ENCODE measurements around the gene SLC22A6. TPM values are rescaled to one million over a fixed set of nuclear protein-coding genes. Genes with fewer than 3 reads are reported as not detected.
A peak's percentile ranks its signal among the peaks of the same experiment; 100 is the strongest.

The SLC22A6 gene
- total and polyA plus RNA-seq, 2 experiments from 2014 or later, result not detected

- H3K27me3 ChIP-seq (ENCODE audit: insufficient read depth), result no peaks in the 10 kb centered on the region
- DNase-seq (ENCODE audit: low spot score) (no peak), ATAC-seq (peak; percentile 33; the same call in 1 of the 3 replicates)
- Mint-ChIP-seq H3K4me1 (peaks cover 7% of the 10 kb centered on the region), H3K27me3 (ENCODE audit: insufficient read depth, low read depth, poor library complexity) (peaks cover 13% of the 10 kb centered on the region), H3K9me3 (no peaks in the 10 kb centered on the region; the same call in 2 of the 3 replicates), H3K27ac (no peak overlapping the region), H3K36me3 (ENCODE audit: low read depth) (no peaks in the 10 kb centered on the region; the same call in 2 of the 3 replicates), H3K4me3 (no peak overlapping the region; the same call in 2 of the 3 replicates)
- H3K4me1 ChIP-seq (ENCODE audit: insufficient read depth), result no peaks in the 10 kb centered on the region
- H3K4me3 ChIP-seq, result no peak overlapping the region
- no peaks in the 10 kb centered on the region for H3F3A ChIP-seq (replicated peaks; ENCODE audit: low read depth)
- TF ChIP-seq ETS1 (IDR thresholded peaks at IDR 0.05), result no peak
- no peak for TF ChIP-seq ZNF331 (CRISPR knock-in tag; IDR thresholded peaks at IDR 0.05; ENCODE audit: low read depth)
- TF ChIP-seq EZH2 (IDR thresholded peaks at IDR 0.05; ENCODE audit: low read depth, unreplicated experiment), result no peak
- no peak for TF ChIP-seq POLR2AphosphoS5 (IDR thresholded peaks at IDR 0.05; ENCODE audit: low read depth)
- no peak for TF ChIP-seq CREB1 (CRISPR knock-in tag; IDR thresholded peaks at IDR 0.05; ENCODE audit: low read depth)
- no peak for TF ChIP-seq STAT1 (IDR thresholded peaks at IDR 0.05; ENCODE audit: unreplicated experiment)
- TF ChIP-seq CTCF (conservative IDR thresholded peaks at IDR 0.05; ENCODE audit: low read depth in 2 of 2), result no peak
- TF ChIP-seq REST (IDR thresholded peaks at IDR 0.05; ENCODE audit: unreplicated experiment), result no peak
- no peak for TF ChIP-seq NANOG (IDR thresholded peaks at IDR 0.05; ENCODE audit: borderline replicate concordance)
- TF ChIP-seq JUNB (IDR thresholded peaks at IDR 0.05; ENCODE audit: unreplicated experiment), result no peak
- no peak for TF ChIP-seq ZNF114 (CRISPR knock-in tag; IDR thresholded peaks at IDR 0.05)
- no peak for TF ChIP-seq ZNF462 (CRISPR knock-in tag; IDR thresholded peaks at IDR 0.05)
- TF ChIP-seq EZH2phosphoT487 (IDR thresholded peaks at IDR 0.05; ENCODE audit: unreplicated experiment), result no peak
- H4K20me1 ChIP-seq (replicated peaks; ENCODE audit: insufficient read depth), result no peaks in the 10 kb centered on the region
- H3K4me2 ChIP-seq, result no peak overlapping the region
- no peaks in the 10 kb centered on the region for H3K79me2 ChIP-seq (replicated peaks; ENCODE audit: insufficient read depth)
- no peaks in the 10 kb centered on the region for H3K36me3 ChIP-seq (ENCODE audit: insufficient read depth)
- 0 out of 2 replicates have a peak overlapping the region, but pooled peaks have one; percentile 14 for H2AFZ ChIP-seq
- no peak overlapping the region for H3K27ac ChIP-seq (ENCODE audit: low read depth)
- 0 out of 2 replicates have a peak, but pooled peaks cover 4% of the 10 kb centered on the region for H3K9me2 ChIP-seq (ENCODE audit: insufficient read depth)
These were observed 14.9 kb upstream of the SLC22A6 start for GRCh38 chr11:62999649-63000048.

Data from GM23338 (cell line).